ENCODE data around the gene IL1RL2. TPM values are rescaled to one million over a fixed set of nuclear protein-coding genes. Genes with fewer than 3 reads are reported as not detected.

The IL1RL2 gene
- total and polyA plus RNA-seq, 2 of the 8 experiments (the other 6 are each of a cell fraction or from before 2014, with no cell fraction given): not detected

- no peaks in the 10 kb centered on the region for H3K36me3 ChIP-seq (ENCODE audit: control insufficient read depth in 2 of 4, insufficient read depth in 4 of 4, low read length in 3 of 4)
- H3K9ac ChIP-seq (replicated peaks in 1 of 4; ENCODE audit: extremely low read depth in 1 of 4, low read depth in 3 of 4, low read length in 3 of 4): no peak overlapping the region
- no peak overlapping the region for H3K23ac ChIP-seq (ENCODE audit: insufficient read length)
- DNase-seq (ENCODE audit: low read depth in 1 of 2, low spot score in 2 of 2) (no peak), FAIRE-seq (no peak)
- H2BK12ac ChIP-seq (ENCODE audit: low read depth, low read length): no peak overlapping the region
- no peak overlapping the region for H2BK15ac ChIP-seq (ENCODE audit: low read length)
- no peak overlapping the region for H4K91ac ChIP-seq (replicated peaks; ENCODE audit: insufficient read length, low read length)
- H2BK20ac ChIP-seq (ENCODE audit: low read length): no peak overlapping the region
- no peaks in the 10 kb centered on the region for H4K20me1 ChIP-seq (replicated peaks in 1 of 2; ENCODE audit: control insufficient read depth in 1 of 2, insufficient read depth in 2 of 2, low read length in 2 of 2)
- H3K4me1 ChIP-seq (replicated peaks in 1 of 4; ENCODE audit: control insufficient read depth in 3 of 4, insufficient read depth in 4 of 4, low read length in 3 of 4): 0 out of 7 replicates have a peak, but pooled peaks cover 0 to 2% (median 0%) of the 10 kb centered on the region in 4 experiments
- H3K27ac ChIP-seq (ENCODE audit: low read depth, low read length): no peak overlapping the region; the same call in 1 of the 2 replicates
- H2BK120ac ChIP-seq (replicated peaks; ENCODE audit: low read depth, low read length): no peak overlapping the region
- no peak overlapping the region for H4K5ac ChIP-seq (ENCODE audit: insufficient read length, low read depth, low read length)
- H2AFZ ChIP-seq (ENCODE audit: low read length): no peak overlapping the region
- no peak overlapping the region for H2AK5ac ChIP-seq (ENCODE audit: low read depth, low read length)
- no peak overlapping the region for H3K14ac ChIP-seq (ENCODE audit: insufficient read length)
- H3K4me2 ChIP-seq (ENCODE audit: insufficient read depth in 1 of 2, low read depth in 2 of 2, low read length in 2 of 2): no peak overlapping the region; a peak in 1 of 4 replicates
- H4K8ac ChIP-seq (ENCODE audit: extremely low read depth, insufficient read depth, low read length): no peak overlapping the region
- H3K18ac ChIP-seq (ENCODE audit: extremely low read depth, low read length): no peak overlapping the region
- H3K79me1 ChIP-seq (ENCODE audit: low read depth, low read length): no peaks in the 10 kb centered on the region
- ChIA-PET CTCF (ENCODE audit: partially characterized antibody) (interaction anchor here (0.8 kb wide), 1 partner anchor 152 kb away, joined by 4 read pairs; no protein-coding TSS in a partner anchor), POLR2A (ENCODE audit: partially characterized antibody) (no interaction called here)
- H3K79me2 ChIP-seq (ENCODE audit: control insufficient read depth in 1 of 2, insufficient read depth in 2 of 2, low read length in 2 of 2): no peaks in the 10 kb centered on the region
- no peaks in the 10 kb centered on the region for H3K27me3 ChIP-seq (replicated peaks in 1 of 4; ENCODE audit: control insufficient read depth in 3 of 4, extremely low read depth in 1 of 4, insufficient read depth in 3 of 4, low read length in 3 of 4)
- no peak overlapping the region for H3K4ac ChIP-seq (replicated peaks; ENCODE audit: insufficient read length, low read depth, low read length)
- H3K4me3 ChIP-seq (ENCODE audit: extremely low read depth in 1 of 4, insufficient read depth in 2 of 4, low read depth in 3 of 4, low read length in 4 of 4): no peak overlapping the region
- no peaks in the 10 kb centered on the region for H3K9me3 ChIP-seq (ENCODE audit: insufficient read depth in 2 of 2, low read depth in 1 of 2, low read length in 1 of 2)
- no peaks in the 10 kb centered on the region for H3K23me2 ChIP-seq (ENCODE audit: low read depth, low read length)
- H3K56ac ChIP-seq (replicated peaks; ENCODE audit: insufficient read length, low read depth, low read length): no peak overlapping the region
- H2BK5ac ChIP-seq (ENCODE audit: low read depth, low read length): no peak overlapping the region
- no peak for TF ChIP-seq ZNF274 (IDR thresholded peaks at IDR 0.05; ENCODE audit: borderline replicate concordance, extremely low read depth, low read length)
- TF ChIP-seq SAP30 (IDR thresholded peaks at IDR 0.05; ENCODE audit: insufficient read depth, insufficient replicate concordance, low read length): no peak
- no peak for TF ChIP-seq YY1 (IDR thresholded peaks at IDR 0.05; ENCODE audit: low read depth, low read length)
- no peak for TF ChIP-seq CEBPB (IDR thresholded peaks at IDR 0.05; ENCODE audit: low read depth, low read length)
- no peak for TF ChIP-seq KDM4A (IDR thresholded peaks at IDR 0.05; ENCODE audit: low read depth, low read length, severe bottlenecking)
- TF ChIP-seq JUND (IDR thresholded peaks at IDR 0.05; ENCODE audit: low read length): no peak
- no peak for TF ChIP-seq EZH2 (IDR thresholded peaks at IDR 0.05; ENCODE audit: low read depth, low read length, severe bottlenecking)
- no peak for TF ChIP-seq RXRA (IDR thresholded peaks at IDR 0.05; ENCODE audit: insufficient read depth, low read depth, low read length)
- 86% methylated on average over 5 of the region's 5 CpGs; no CpG with 5 or more reads in 1 of the 2 experiments for WGBS, 2 experiments (ENCODE audit: extremely low coverage in 1 of 2, insufficient coverage in 1 of 2, insufficient read length in 1 of 2, insufficient replicate concordance in 2 of 2, low coverage in 1 of 2, low lambda C conversion rate in 2 of 2, missing lambda C conversion rate in 1 of 2)
Measured at GRCh38 chr2:102171946-102172345, 14.9 kb upstream of the IL1RL2 start.
